K562 (cell line): ENCODE results near the gene ZGLP1. TPM values are rescaled to one million over a fixed set of nuclear protein-coding genes. Genes with fewer than 3 reads are reported as not detected.

Experiments used
- ATAC-seq: fragments of 200-7000 bp; cut with Tn5 transposase; 3 replicates; pipeline ENCODE4 v1.9.1; 2020; ENCODE audit warnings: moderate library complexity
- BruUV-seq: library from RNA; stranded (reverse); fragments of 400-500 nt; replicated peaks from 2 replicates; lab custom pipeline; 2021; lab: Mats Ljungman, UMichigan
- CTCF ChIA-PET: fragments of 300-600 bp; formaldehyde crosslinking; extraction: SDS; loops from one replicate; lab custom pipeline; 2021; ENCODE audit warnings: low intra/inter-chr PET ratio; lab: Yijun Ruan, JAX
- POLR2A ChIA-PET: fragments of 300-600, 350-650 bp; sonication (Branson Sonifier 250); formaldehyde crosslinking; extraction: SDS; loops from one replicate; lab custom pipeline; 2021; ENCODE audit warnings: antibody characterized with exemption, inconsistent platforms; lab: Yijun Ruan, JAX
- DNase-seq, 4 experiments: peaks; one replicate each; pipeline versions ENCODE4 v3.0.0 to v3.0.0-alpha.2; 2011 to 2018; ENCODE audit warnings: low spot score in 3 of 4, mixed read lengths in 3 of 4; ENCODE audit errors: extremely low read depth in 1 of 4
- FAIRE-seq: peaks from 2 replicates; lab custom pipeline; 2011; peaks lifted over from hg19 to GRCh38; lab: Jason Lieb, UNC
- H2AFZ ChIP-seq: 2 replicates; pipeline ENCODE4 v1.6.0; 2011; ENCODE audit warnings: low read depth, low read length, control low read depth, inconsistent platforms
- H3K27ac ChIP-seq: fragments of 200-600 bp; 3 replicates; pipeline ENCODE4 v1.8.0; 2011; ENCODE audit warnings: low read depth, mild to moderate bottlenecking, control low read depth, inconsistent platforms, low read length, moderate library complexity, mixed read lengths; ENCODE audit errors: extremely low read depth
- H3K27me3 ChIP-seq, 2 experiments: fragments of 300-600 bp in 1 of 2; 2 replicates in 1 of 2; 3 replicates in 1 of 2; pipeline versions ENCODE4 v1.6.0 to v1.8.0; 2011; ENCODE audit warnings: inconsistent platforms in 2 of 2, low read length in 2 of 2, mild to moderate bottlenecking in 1 of 2, mixed read lengths in 1 of 2, moderate library complexity in 1 of 2; ENCODE audit not compliant: control insufficient read depth in 2 of 2, insufficient read depth in 2 of 2
- H3K36me3 ChIP-seq: fragments of 300-600 bp; 3 replicates; pipeline ENCODE4 v1.8.0; 2011; ENCODE audit warnings: mild to moderate bottlenecking, low read length, inconsistent platforms; ENCODE audit not compliant: control insufficient read depth, insufficient read depth
- H3K4me1 ChIP-seq, 2 experiments: fragments of 200-600 bp in 1 of 2; replicated peaks in 1 of 2; 2 replicates in 1 of 2; 3 replicates in 1 of 2; pipeline versions ENCODE4 v1.5.1 to v1.8.0; 2011; ENCODE audit warnings: inconsistent platforms in 2 of 2, low read length in 2 of 2, mild to moderate bottlenecking in 1 of 2, mixed read lengths in 1 of 2, moderate library complexity in 1 of 2; ENCODE audit not compliant: control insufficient read depth in 2 of 2, insufficient read depth in 2 of 2
- H3K4me2 ChIP-seq: 2 replicates; pipeline ENCODE4 v1.6.1; 2011; ENCODE audit warnings: low read length, control low read depth, inconsistent platforms, mixed read lengths; ENCODE audit not compliant: insufficient read depth
- H3K4me3 ChIP-seq: fragments of 200-600 bp; sonication (generic), shearing (Covaris generic); 2 replicates; pipeline ENCODE4 v1.5.1; 2016; ENCODE audit warnings: control low read depth, inconsistent platforms
- H3K79me2 ChIP-seq: fragments of 200-600 bp; 3 replicates; pipeline ENCODE4 v1.8.0; 2011; ENCODE audit warnings: low read length, inconsistent platforms; ENCODE audit not compliant: control insufficient read depth, insufficient read depth
- H3K9ac ChIP-seq, 2 experiments: 2 replicates each; pipeline versions ENCODE4 v1.6.0 to v1.6.1; 2011; ENCODE audit warnings: low read depth in 2 of 2, low read length in 2 of 2, control low read depth in 1 of 2, inconsistent platforms in 1 of 2, mild to moderate bottlenecking in 1 of 2, mixed read lengths in 1 of 2; ENCODE audit not compliant: insufficient read depth in 1 of 2
- H3K9me1 ChIP-seq: one replicate; pipeline ENCODE4 v1.6.0; 2011; ENCODE audit warnings: inconsistent platforms, mild to moderate bottlenecking, low read length, moderate library complexity; ENCODE audit not compliant: control insufficient read depth, insufficient read depth
- H3K9me3 ChIP-seq: replicated peaks from 2 replicates; pipeline ENCODE4 v1.5.1; 2011; ENCODE audit warnings: low read depth, low read length, inconsistent platforms; ENCODE audit not compliant: control insufficient read depth, insufficient read depth
- H4K20me1 ChIP-seq: replicated peaks from 2 replicates; pipeline ENCODE4 v1.6.1; 2011; ENCODE audit warnings: low read length, inconsistent platforms, mixed read lengths; ENCODE audit not compliant: control insufficient read depth, insufficient read depth
- BDP1 ChIP-seq: IDR thresholded peaks from 3 replicates; pipeline ENCODE4 v1.6.1; 2011; ENCODE audit not compliant: insufficient read length, insufficient read depth
- CBFA2T3 ChIP-seq: fragments of 450-650 bp; IDR thresholded peaks from 2 replicates; pipeline ENCODE4 v1.6.1; 2017
- E2F3 ChIP-seq: fragments of 250-450 bp; sonication (Bioruptor Pico); IDR thresholded peaks from 2 replicates; pipeline ENCODE4 v1.4.0; 2020; ENCODE audit warnings: mild to moderate bottlenecking
- FOXA3 ChIP-seq, 2 experiments: fragments of 450-650 bp in 1 of 2; sonication (generic) in 1 of 2; formaldehyde crosslinking; IDR thresholded peaks in 1 of 2; conservative IDR thresholded peaks in 1 of 2; 2 replicates each; pipeline versions ENCODE4 v1.4.0 to v1.8.0; 2020 to 2022; ENCODE audit warnings: mild to moderate bottlenecking in 2 of 2, missing genetic modification reagents in 1 of 2
- FOXK1 ChIP-seq: sonication (generic); formaldehyde crosslinking; IDR thresholded peaks from 2 replicates; pipeline ENCODE4 v1.8.0; 2022; ENCODE audit warnings: missing genetic modification reagents, mild to moderate bottlenecking, borderline replicate concordance
- JUN ChIP-seq, 2 experiments: sonication (generic) in 1 of 2; formaldehyde crosslinking in 1 of 2; IDR thresholded peaks; 2 replicates each; pipeline versions ENCODE4 v1.6.1 to v1.8.0; 2012 to 2022; ENCODE audit warnings: borderline replicate concordance in 2 of 2, mild to moderate bottlenecking in 2 of 2, improper control_type of control experiment in 1 of 2, low read depth in 1 of 2, low read length in 1 of 2, missing genetic modification reagents in 1 of 2
- MEIS2 ChIP-seq: fragments of 450-650 bp; IDR thresholded peaks from 2 replicates; pipeline ENCODE4 v1.6.1; 2014; ENCODE audit warnings: mild to moderate bottlenecking; ENCODE audit not compliant: partially characterized antibody
- NR1H2 ChIP-seq: sonication (generic); formaldehyde crosslinking; IDR thresholded peaks from 2 replicates; pipeline ENCODE4 v1.4.0; 2020; ENCODE audit warnings: mild to moderate bottlenecking, missing genetic modification reagents
- RFX1 ChIP-seq: fragments of 450-650 bp; IDR thresholded peaks from 2 replicates; pipeline ENCODE4 v1.6.1; 2016; ENCODE audit warnings: mild to moderate bottlenecking, moderate library complexity
- SIN3B ChIP-seq: fragments of 450-650 bp; IDR thresholded peaks from 2 replicates; pipeline ENCODE4 v1.6.1; 2017; ENCODE audit warnings: low read depth, mild to moderate bottlenecking, moderate library complexity
- SRSF1 ChIP-seq: fragments of 200-400 bp; formaldehyde crosslinking; IDR thresholded peaks from 2 replicates; pipeline ENCODE4 v1.6.1; 2017; ENCODE audit warnings: mild to moderate bottlenecking, low read depth, low read length, moderate library complexity
- ZNF263 ChIP-seq: sonication (generic); formaldehyde crosslinking; IDR thresholded peaks from 2 replicates; pipeline ENCODE4 v1.8.0; 2022; ENCODE audit warnings: mild to moderate bottlenecking, missing genetic modification reagents, borderline replicate concordance
- ZNF436 ChIP-seq: fragments of 250-450, 450-650 bp; sonication (Bioruptor Pico); formaldehyde crosslinking; IDR thresholded peaks from 2 replicates; pipeline ENCODE4 v1.7.0; 2020; ENCODE audit warnings: mild to moderate bottlenecking
- WGBS: fragments of 100-300 bp; shearing (Covaris generic); methylation state at CpG from one replicate; pipeline ENCODE4 v1.1.6; 2016; ENCODE audit warnings: low coverage, mixed read lengths; ENCODE audit not compliant: insufficient coverage; ENCODE audit errors: missing lambda C conversion rate; 5-methylcytosine and 5-hydroxymethylcytosine counted together
- in situ Hi-C: fragments of 300-500 bp; cut with MboI; formaldehyde crosslinking; loops from 4 replicates; pipeline ENCODE4 v1.15.0; 2018; ENCODE audit warnings: inconsistent platforms, mixed read lengths
- intact Hi-C: fragments of 100-400 bp; cut with micrococcal nuclease; formaldehyde crosslinking; loops from 2 replicates; pipeline ENCODE4 v1.14.2; 2022
- polyA plus RNA-seq, 8 experiments: library from polyadenylated mRNA; depleted of rRNA in 4 of 8; stranded (reverse) in 5 of 8; unstranded in 3 of 8; fragments of >200 nt; fragmentation: Nextera tagmentation in 2 of 8; fragmentation: Illumina TruSeq in 1 of 8; extraction: Ambion mirVana in 2 of 8; extraction: Trizol in 1 of 8; gene quantifications; 2 replicates each; pipeline versions ENCODE4 v1.2.1 to v1.2.3, GENCODE V29; 2011 to 2014; ENCODE audit warnings: inconsistent platforms in 1 of 8, missing spikeins in 1 of 8
- total RNA-seq, 7 experiments: library from RNA; depleted of rRNA in 6 of 7; stranded (reverse); fragments of >200 nt in 6 of 7; fragmentation: Illumina TruSeq in 2 of 7; extraction: Trizol in 2 of 7; gene quantifications; 2 replicates each; pipeline versions ENCODE4 v1.2.1 to v1.2.3, GENCODE V29; 2011 to 2021; ENCODE audit warnings: low replicate concordance in 1 of 7

Gene ZGLP1
- total and polyA plus RNA-seq, 9 of the 15 experiments (the other 6 are each of a cell fraction or from before 2014, with no cell fraction given) = 0.24 to 4.5 (median 2.2) TPM

GRCh38 chr19:10332158-10332964 is 22.7 kb upstream of the ZGLP1 start:
- H3K9me3 ChIP-seq = no peaks in the 10 kb centered on the region
- intact Hi-C loops (loop anchor here (1.0 to 2.0 kb wide), 3 partner anchors 16 to 246 kb away; partner anchors contain the start of genes FDX2, ICAM5 and SHFL), in situ Hi-C loops (no loop called here)
- ChIA-PET CTCF (no interaction called here), POLR2A (interaction anchor here (0.6 to 3.9 kb wide), 13 partner anchors 8 to 235 kb away, joined by 3 to 29 read pairs (median 5); partner anchors contain the start of gene ICAM5)
- H3K79me2 ChIP-seq = peaks cover 80% of the 10 kb centered on the region
- H3K4me3 ChIP-seq = peak overlapping the region; percentile 93
- peaks cover 10% of the 10 kb centered on the region; the same call in 1 of the 2 replicates for H4K20me1 ChIP-seq
- peak overlapping the region; percentile 96 to 99 for H3K9ac ChIP-seq
- no peak for FAIRE-seq
- H3K4me1 ChIP-seq = peaks cover 15 to 54% of the 10 kb centered on the region in 2 experiments; a peak in 4 of 5 replicates
- WGBS = 10% methylated on average over 18 of the region's 18 CpGs
- peak overlapping the region; percentile 98 for H3K27ac ChIP-seq
- no peak for ATAC-seq
- H3K9me1 ChIP-seq = no peaks in the 10 kb centered on the region
- BruUV-seq = no TSS peak
- peak overlapping the region; percentile 92 for H3K4me2 ChIP-seq
- H3K36me3 ChIP-seq = peaks cover 48% of the 10 kb centered on the region
- H2AFZ ChIP-seq = peak overlapping the region; percentile 86; the same call in 1 of the 2 replicates
- H3K27me3 ChIP-seq = no peaks in the 10 kb centered on the region
- peak in 1 of 4 experiments; percentile 24 for DNase-seq
- TF ChIP-seq NR1H2 (CRISPR knock-in tag) (0 out of 2 replicates have a peak, but pooled peaks have one; percentile 18), ZNF436 (CRISPR knock-in tag) (no peak), FOXK1 (0 out of 2 replicates have a peak, but pooled peaks have one; percentile 52), JUN (IDR thresholded peaks at IDR 0.05; ENCODE audit: borderline replicate concordance, low read depth, low read length) (no peak), JUN (CRISPR knock-in tag; IDR thresholded peaks at IDR 0.05; ENCODE audit: borderline replicate concordance) (no peak), SRSF1 (no peak), BDP1 (no peak), RFX1 (no peak), ZNF263 (CRISPR knock-in tag) (no peak), FOXA3 (CRISPR knock-in tag; conservative IDR thresholded peaks at IDR 0.05 in 1 of 2, IDR thresholded peaks at IDR 0.05 in 1 of 2) (0 out of 4 replicates have a peak, but pooled peaks of 1 of the 2 experiments have one; percentile 18), SIN3B (no peak), CBFA2T3 (no peak), MEIS2 (no peak), E2F3 (CRISPR knock-in tag) (no peak)
